ENCODE measurements around the gene LEPR. TPM values are rescaled to one million over a fixed set of nuclear protein-coding genes. Genes with fewer than 3 reads are reported as not detected.
"Not testable (repeated sequence)": the region's sequence is repeated elsewhere in the genome, so short reads cannot be mapped to it uniquely, and the experiment has no call there.

LEPR gene
- total RNA-seq (1 to 10 TPM; 1.7 to 2.0 TPM), polyA plus RNA-seq (1 to 10 TPM; 2.0 to 3.0 TPM)

DNA sequence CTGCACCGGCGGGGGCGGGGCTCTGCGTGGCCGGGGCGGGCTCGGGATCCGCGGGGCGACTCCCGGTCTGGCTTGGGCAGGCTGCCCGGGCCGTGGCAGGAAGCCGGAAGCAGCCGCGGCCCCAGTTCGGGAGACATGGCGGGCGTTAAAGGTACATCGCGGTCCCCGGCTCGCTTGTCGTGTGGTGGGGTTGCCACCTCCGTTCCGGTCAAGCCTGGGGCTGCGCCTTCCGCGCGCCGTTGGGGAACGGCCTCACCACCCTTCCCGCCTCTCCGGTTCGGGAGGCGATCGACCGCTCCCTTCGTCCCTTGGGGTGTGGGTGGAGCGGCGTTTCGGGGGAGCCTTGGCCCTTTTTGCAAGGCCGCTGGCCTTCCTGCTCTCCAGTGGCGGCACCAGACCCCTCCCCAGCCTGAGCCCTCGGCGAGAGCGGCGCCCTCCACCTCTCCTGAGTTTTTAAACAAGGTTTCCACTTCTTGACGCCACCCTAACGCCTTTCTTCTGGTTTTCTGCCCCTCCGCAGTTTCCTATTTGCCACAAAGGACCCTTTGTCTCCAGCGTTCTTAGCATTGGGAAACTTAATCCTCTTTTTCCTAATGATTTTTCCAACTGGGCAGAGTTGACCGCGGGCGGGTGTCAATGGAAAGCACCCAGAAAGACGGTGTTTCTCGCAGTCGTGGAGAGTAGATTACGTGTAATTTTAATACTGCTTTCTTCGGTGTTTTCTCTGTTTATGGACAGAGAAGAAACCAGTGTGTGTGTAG lies at the start of gene LEPR, which contains the start of gene LEPROT:
TSS of gene LEPR (plus strand) at position 79 of the 761 bp plus-strand sequence. CDS start 144,898 bp downstream, outside the sequence.
TSS of gene LEPROT (plus strand) at position 79 of the 761 bp plus-strand sequence. CDS start at position 136, 57 bp downstream.
- ChIA-PET POLR2A (ENCODE audit: partially characterized antibody) (interaction anchor here (0.5 to 2.1 kb wide), 11 partner anchors 10 to 1010 kb away, joined by 3 to 20 read pairs (median 4); no protein-coding TSS in a partner anchor), CTCF (ENCODE audit: partially characterized antibody) (interaction anchor here (0.8 to 3.3 kb wide), 7 partner anchors 9 to 1026 kb away, joined by 3 to 23 read pairs (median 3); no protein-coding TSS in a partner anchor)
- H3K27ac ChIP-seq (ENCODE audit: low read depth, low read length), result peak within 1 kb of the TSS; percentile 82
- H3K27me3 ChIP-seq (ENCODE audit: insufficient read depth, low read length), result no peaks in the 10 kb centered on the region
- peaks cover 7 to 9% of the 10 kb centered on the region in 2 donors for H3K36me3 Mint-ChIP-seq
- H3K4me3 ChIP-seq (ENCODE audit: low read length in 2 of 2), result peak within 1 kb of the TSS; percentile 76 to 79
- no peak for DNase-seq
- peaks cover 0 to 1% of the 10 kb centered on the region in 2 donors for H3K27me3 Mint-ChIP-seq
- intact Hi-C loops (cut with micrococcal nuclease), result loop anchor here (1.0 to 10.0 kb wide), 9 partner anchors 156 to 1898 kb away; partner anchors contain the start of genes EFCAB7, ITGB3BP, JAK1 and RAVER2
- H3K4me1 ChIP-seq (ENCODE audit: insufficient read depth, low read length), result peaks cover 38% of the 10 kb centered on the region
- peaks cover 10 to 29% (median 19%) of the 10 kb centered on the region in 4 donors for H3K4me1 Mint-ChIP-seq
- H3K4me3 Mint-ChIP-seq, result peak within 1 kb of the TSS in 1 of 8 donors; percentile 94
- H3K27ac Mint-ChIP-seq, result peak within 1 kb of the TSS in 5 of 7 donors; percentile 91 to 96 (median 96)
- H3K36me3 ChIP-seq (ENCODE audit: insufficient read depth, low read length), result peaks cover 6% of the 10 kb centered on the region
- H3K9me3 ChIP-seq (ENCODE audit: control insufficient read depth in 1 of 2, low read length in 2 of 2), result no peaks in the 10 kb centered on the region
- H3K9me3 Mint-ChIP-seq, result no peaks in the 10 kb centered on the region

DNA sequence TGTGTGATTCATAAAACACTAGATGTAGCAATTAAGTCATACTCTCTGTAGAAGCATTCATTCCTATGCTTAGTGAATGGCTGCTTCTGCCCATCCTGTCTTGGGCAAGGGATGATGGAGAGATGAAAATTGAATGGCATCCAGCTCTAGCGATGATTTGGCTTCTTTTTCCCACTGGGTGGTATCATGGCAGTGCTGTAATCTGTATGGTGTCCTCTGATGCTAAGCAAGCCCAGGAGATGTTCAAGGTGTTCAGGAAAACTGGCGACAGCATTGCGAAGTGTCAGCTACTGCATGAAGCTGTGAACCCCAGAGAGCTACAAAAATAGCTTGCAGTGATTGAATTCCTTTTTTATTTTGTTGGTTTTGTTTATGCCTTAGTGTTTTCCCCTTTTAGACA lies 48.9 kb upstream of the LEPR start:
- no peak for DNase-seq
- H3K4me3 Mint-ChIP-seq, result no peak overlapping the region
- H3K27me3 ChIP-seq (ENCODE audit: insufficient read depth, low read length), result no peaks in the 10 kb centered on the region
- H3K36me3 ChIP-seq (ENCODE audit: insufficient read depth, low read length), result no peaks in the 10 kb centered on the region
- H3K9me3 ChIP-seq (ENCODE audit: control insufficient read depth in 1 of 2, low read length in 2 of 2), result no peaks in the 10 kb centered on the region
- ChIA-PET POLR2A (ENCODE audit: partially characterized antibody) (no interaction called here), CTCF (ENCODE audit: partially characterized antibody) (no interaction called here)
- H3K4me1 ChIP-seq (ENCODE audit: insufficient read depth, low read length), result no peaks in the 10 kb centered on the region
- no peaks in the 10 kb centered on the region for H3K27me3 Mint-ChIP-seq
- no peaks in the 10 kb centered on the region for H3K9me3 Mint-ChIP-seq
- H3K27ac Mint-ChIP-seq, result no peak overlapping the region
- no peak overlapping the region for H3K4me3 ChIP-seq (ENCODE audit: low read length in 2 of 2)
- H3K27ac ChIP-seq (ENCODE audit: low read depth, low read length), result no peak overlapping the region
- peaks cover 0 to 12% of the 10 kb centered on the region in 2 donors for H3K36me3 Mint-ChIP-seq
- intact Hi-C loops (cut with micrococcal nuclease), result no loop called here
- H3K4me1 Mint-ChIP-seq, result no peaks in the 10 kb centered on the region

GRCh38 chr1:65372557-65372956 lies 47.9 kb upstream of the LEPR start:
- no peaks in the 10 kb centered on the region for H3K4me1 ChIP-seq (ENCODE audit: insufficient read depth, low read length)
- no peaks in the 10 kb centered on the region for H3K36me3 ChIP-seq (ENCODE audit: insufficient read depth, low read length)
- H3K36me3 Mint-ChIP-seq, result peaks cover 0 to 12% of the 10 kb centered on the region in 2 donors
- no peaks in the 10 kb centered on the region for H3K27me3 Mint-ChIP-seq
- no peak overlapping the region for H3K27ac Mint-ChIP-seq
- H3K4me1 Mint-ChIP-seq, result no peaks in the 10 kb centered on the region
- POLR2A ChIA-PET (ENCODE audit: partially characterized antibody), result no interaction called here
- H3K27me3 ChIP-seq (ENCODE audit: insufficient read depth, low read length), result no peaks in the 10 kb centered on the region
- H3K9me3 Mint-ChIP-seq, result no peaks in the 10 kb centered on the region
- CTCF ChIA-PET (ENCODE audit: partially characterized antibody), result no interaction called here
- H3K27ac ChIP-seq (ENCODE audit: low read depth, low read length), result no peak overlapping the region
- intact Hi-C loops (cut with micrococcal nuclease), result no loop called here
- no peak overlapping the region for H3K4me3 Mint-ChIP-seq
- H3K4me3 ChIP-seq (ENCODE audit: low read length in 2 of 2), result no peak overlapping the region
- H3K9me3 ChIP-seq (ENCODE audit: control insufficient read depth in 1 of 2, low read length in 2 of 2), result no peaks in the 10 kb centered on the region
- no peak for DNase-seq

- POLR2A ChIA-PET (ENCODE audit: partially characterized antibody), result no interaction called here
- no peaks in the 10 kb centered on the region for H3K27me3 ChIP-seq (ENCODE audit: insufficient read depth, low read length)
- Mint-ChIP-seq H3K27ac (no peak overlapping the region), H3K9me3 (peaks cover 0 to 3% (median 0%) of the 10 kb centered on the region in 8 donors), H3K4me3 (no peak overlapping the region), H3K27me3 (peaks cover 7 to 10% of the 10 kb centered on the region in 2 donors), H3K4me1 (no peaks in the 10 kb centered on the region), H3K36me3 (peaks cover 0 to 15% of the 10 kb centered on the region in 2 donors)
- H3K9me3 ChIP-seq (ENCODE audit: control insufficient read depth in 1 of 2, low read length in 2 of 2), result no peaks in the 10 kb centered on the region
- no peaks in the 10 kb centered on the region for H3K4me1 ChIP-seq (ENCODE audit: insufficient read depth, low read length)
- DNase-seq, result no peak
- intact Hi-C loops (cut with micrococcal nuclease), result no loop called here
- CTCF ChIA-PET (ENCODE audit: partially characterized antibody), result no interaction called here
- H3K27ac ChIP-seq (ENCODE audit: low read depth, low read length), result no peak overlapping the region
- no peak overlapping the region for H3K4me3 ChIP-seq (ENCODE audit: low read length in 2 of 2)
- H3K36me3 ChIP-seq (ENCODE audit: insufficient read depth, low read length), result no peaks in the 10 kb centered on the region
Observed at GRCh38 chr1:65377496-65378246, 42.8 kb upstream of the LEPR start.

DNA sequence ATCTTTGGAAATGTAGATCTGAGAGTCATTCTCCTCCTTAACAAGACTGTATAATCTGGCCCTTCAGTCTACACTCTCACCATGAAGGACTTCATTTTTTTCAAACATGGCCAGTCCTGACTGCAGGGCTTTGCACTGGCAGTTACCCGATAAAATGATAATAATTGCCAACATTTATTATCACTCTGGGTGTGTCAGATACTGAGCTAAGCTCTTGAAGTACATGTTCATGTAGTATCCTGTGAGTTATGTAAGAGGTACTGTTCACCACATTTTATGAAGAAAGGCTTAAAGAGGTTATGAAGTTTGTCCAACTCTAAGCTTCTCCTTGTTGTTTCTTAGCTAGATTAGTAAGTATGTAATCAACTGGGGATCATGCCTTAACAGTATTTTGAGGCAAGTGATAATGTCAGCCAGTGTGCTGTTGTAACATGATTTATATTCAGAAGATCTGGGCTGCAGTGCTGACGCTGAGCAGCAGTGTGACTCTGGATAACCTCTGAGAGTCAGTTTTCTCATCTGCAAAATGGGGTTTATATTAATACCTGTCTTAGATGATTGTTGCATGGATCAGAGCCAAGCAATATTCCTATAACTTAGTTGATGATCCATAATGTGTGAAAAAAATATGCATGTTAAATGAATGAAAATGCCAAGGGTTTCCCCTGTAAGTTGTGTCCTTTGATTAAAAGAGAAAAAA lies 42.1 kb upstream of the LEPR start:
- ChIA-PET POLR2A (ENCODE audit: partially characterized antibody) (no interaction called here), CTCF (ENCODE audit: partially characterized antibody) (no interaction called here)
- no peaks in the 10 kb centered on the region for H3K4me1 Mint-ChIP-seq
- peaks cover 0 to 3% (median 0%) of the 10 kb centered on the region in 8 donors for H3K9me3 Mint-ChIP-seq
- Histone ChIP-seq H3K27ac (ENCODE audit: low read depth, low read length) (no peak overlapping the region), H3K36me3 (ENCODE audit: insufficient read depth, low read length) (no peaks in the 10 kb centered on the region), H3K4me1 (ENCODE audit: insufficient read depth, low read length) (no peaks in the 10 kb centered on the region), H3K27me3 (ENCODE audit: insufficient read depth, low read length) (no peaks in the 10 kb centered on the region), H3K4me3 (ENCODE audit: low read length in 2 of 2) (no peak overlapping the region), H3K9me3 (ENCODE audit: control insufficient read depth in 1 of 2, low read length in 2 of 2) (no peaks in the 10 kb centered on the region)
- intact Hi-C loops (cut with micrococcal nuclease), result no loop called here
- no peak overlapping the region for H3K27ac Mint-ChIP-seq
- peaks cover 0 to 15% of the 10 kb centered on the region in 2 donors for H3K36me3 Mint-ChIP-seq
- DNase-seq, result no peak
- peaks cover 7 to 10% of the 10 kb centered on the region in 2 donors for H3K27me3 Mint-ChIP-seq
- H3K4me3 Mint-ChIP-seq, result no peak overlapping the region

- H3K4me3 ChIP-seq (ENCODE audit: low read length in 2 of 2); H3K36me3 ChIP-seq (ENCODE audit: insufficient read depth, low read length); POLR2A ChIA-PET (ENCODE audit: partially characterized antibody); H3K27ac ChIP-seq (ENCODE audit: low read depth, low read length); H3K27ac Mint-ChIP-seq; DNase-seq; H3K4me1 ChIP-seq (ENCODE audit: insufficient read depth, low read length); H3K9me3 ChIP-seq (ENCODE audit: control insufficient read depth in 1 of 2, low read length in 2 of 2); CTCF ChIA-PET (ENCODE audit: partially characterized antibody); H3K27me3 Mint-ChIP-seq; H3K27me3 ChIP-seq (ENCODE audit: insufficient read depth, low read length); H3K4me3 Mint-ChIP-seq; H3K4me1 Mint-ChIP-seq; H3K9me3 Mint-ChIP-seq; intact Hi-C loops (cut with micrococcal nuclease): not testable (repeated sequence)
- peaks cover 4 to 15% of the 10 kb centered on the region in 2 donors for H3K36me3 Mint-ChIP-seq
Observed at GRCh38 chr1:65384426-65384825, 36.0 kb upstream of the LEPR start.

- ChIA-PET POLR2A (ENCODE audit: partially characterized antibody) (no interaction called here), CTCF (ENCODE audit: partially characterized antibody) (no interaction called here)
Observed at GRCh38 chr1:65386439-65386838, 34.0 kb upstream of the LEPR start.

More at GRCh38 chr1:65386439-65386838, 34.0 kb upstream of the LEPR start:
- H3K4me1 Mint-ChIP-seq, result no peaks in the 10 kb centered on the region
- peaks cover 0 to 1% of the 10 kb centered on the region in 2 donors for H3K27me3 Mint-ChIP-seq
- Histone ChIP-seq H3K4me1 (ENCODE audit: insufficient read depth, low read length) (no peaks in the 10 kb centered on the region), H3K9me3 (ENCODE audit: control insufficient read depth in 1 of 2, low read length in 2 of 2) (no peaks in the 10 kb centered on the region), H3K36me3 (ENCODE audit: insufficient read depth, low read length) (no peaks in the 10 kb centered on the region), H3K27ac (ENCODE audit: low read depth, low read length) (no peak overlapping the region), H3K4me3 (ENCODE audit: low read length in 2 of 2) (no peak overlapping the region), H3K27me3 (ENCODE audit: insufficient read depth, low read length) (no peaks in the 10 kb centered on the region)
- H3K9me3 Mint-ChIP-seq, result no peaks in the 10 kb centered on the region
- no peak overlapping the region for H3K4me3 Mint-ChIP-seq
- no peak for DNase-seq
- H3K36me3 Mint-ChIP-seq, result peaks cover 4 to 12% of the 10 kb centered on the region in 2 donors
- H3K27ac Mint-ChIP-seq, result no peak overlapping the region
- intact Hi-C loops (cut with micrococcal nuclease), result no loop called here
